ENCODE results near the gene NEO1. TPM values are rescaled to one million over a fixed set of nuclear protein-coding genes. Genes with fewer than 3 reads are reported as not detected.

NEO1 gene
- total and polyA plus RNA-seq, 7 donors, result 2.5 to 33.3 (median 22.5) TPM

DNA sequence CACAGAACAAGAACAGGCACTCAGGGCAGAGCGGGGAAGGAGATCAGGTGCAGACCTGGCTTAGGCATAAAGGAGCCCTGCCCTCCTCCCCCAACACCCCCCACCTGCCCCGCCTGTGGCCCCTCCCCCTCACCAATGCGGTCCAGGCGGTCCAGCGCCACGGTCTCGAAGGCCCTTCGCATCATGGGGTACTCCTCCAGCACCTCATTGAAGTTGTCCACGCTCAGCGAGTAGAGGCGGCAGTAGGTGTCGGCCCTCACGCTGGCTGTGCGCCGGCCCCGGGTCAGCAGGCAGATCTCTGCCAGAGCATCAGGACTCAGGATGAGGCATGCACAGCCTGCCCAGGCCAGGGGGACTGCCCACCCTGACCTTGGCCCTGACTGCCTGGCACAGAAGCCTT, 271.7 kb downstream of the NEO1 start:
- Histone ChIP-seq H3K4me3 (no peak overlapping the region), H3K36me3 (ENCODE audit: insufficient read depth in 1 of 2, low read depth in 1 of 2) (no peaks in the 10 kb centered on the region), H3K27me3 (ENCODE audit: insufficient read depth in 3 of 3, low read length in 2 of 3) (peaks cover 0 to 10% (median 10%) of the 10 kb centered on the region in 3 donors), H3K4me1 (no peaks in the 10 kb centered on the region), H3K27ac (no peak overlapping the region), H3K9me3 (no peaks in the 10 kb centered on the region)
- ATAC-seq, result no peak
- no peak for TF ChIP-seq CTCF (IDR thresholded peaks at IDR 0.05)
- intact Hi-C loops (cut with DNase I), result no loop called here
- 93 to 99% (median 94%) methylated on average over 14 to 16 of the region's 16 CpGs for WGBS, 3 donors
- DNase-seq, result no peak

- Histone ChIP-seq H3K36me3 (ENCODE audit: insufficient read depth in 1 of 2, low read depth in 1 of 2) (no peaks in the 10 kb centered on the region), H3K9me3 (no peaks in the 10 kb centered on the region), H3K27ac (no peak overlapping the region), H3K4me3 (no peak overlapping the region), H3K4me1 (no peaks in the 10 kb centered on the region), H3K27me3 (ENCODE audit: insufficient read depth in 3 of 3, low read length in 2 of 3) (peaks cover 0 to 10% (median 4%) of the 10 kb centered on the region in 3 donors)
- no peak for ATAC-seq
- WGBS, 3 donors, result 91 to 95% (median 93%) methylated on average over 16 of the region's 16 CpGs
- DNase-seq, result peak in 1 of 2 donors; percentile 40
- intact Hi-C loops (cut with DNase I), result no loop called here
- no peak for TF ChIP-seq CTCF (IDR thresholded peaks at IDR 0.05)
Observed at GRCh38 chr15:73324496-73325170, 272.4 kb downstream of the NEO1 start.

- no peaks in the 10 kb centered on the region for H3K4me1 ChIP-seq
- ATAC-seq (no peak), DNase-seq (peak in 1 of 2 donors; percentile 47)
- no peak for TF ChIP-seq CTCF (IDR thresholded peaks at IDR 0.05)
- peaks cover 0 to 10% (median 0%) of the 10 kb centered on the region in 3 donors for H3K27me3 ChIP-seq (ENCODE audit: insufficient read depth in 3 of 3, low read length in 2 of 3)
- no peak overlapping the region for H3K27ac ChIP-seq
- no peaks in the 10 kb centered on the region for H3K36me3 ChIP-seq (ENCODE audit: insufficient read depth in 1 of 2, low read depth in 1 of 2)
- 53 to 57% (median 54%) methylated on average over 27 to 29 of the region's 29 CpGs for WGBS, 3 donors
- no peaks in the 10 kb centered on the region for H3K9me3 ChIP-seq
- H3K4me3 ChIP-seq, result no peak overlapping the region
- intact Hi-C loops (cut with DNase I), result no loop called here
Observed at GRCh38 chr15:73325191-73325861, 273.1 kb downstream of the NEO1 start.

- no peak overlapping the region for H3K27ac ChIP-seq
- H3K27me3 ChIP-seq (ENCODE audit: insufficient read depth in 3 of 3, low read length in 2 of 3), result peaks cover 0 to 10% (median 0%) of the 10 kb centered on the region in 3 donors
- H3K9me3 ChIP-seq, result no peaks in the 10 kb centered on the region
- no peaks in the 10 kb centered on the region for H3K4me1 ChIP-seq
- no peak for TF ChIP-seq CTCF (IDR thresholded peaks at IDR 0.05)
- WGBS, 3 donors, result 25 to 29% (median 27%) methylated on average over 4 of the region's 4 CpGs
- ATAC-seq, result no peak
- intact Hi-C loops (cut with DNase I), result no loop called here
- H3K4me3 ChIP-seq, result no peak overlapping the region
- H3K36me3 ChIP-seq (ENCODE audit: insufficient read depth in 1 of 2, low read depth in 1 of 2), result no peaks in the 10 kb centered on the region
- no peak for DNase-seq
Observed at GRCh38 chr15:73326157-73326556, 273.9 kb downstream of the NEO1 start.

Measured in psoas muscle (tissue), 8 donors.